Lung (tissue), 12 donors: ENCODE results near the gene SPOP. TPM values are rescaled to one million over a fixed set of nuclear protein-coding genes. Genes with fewer than 3 reads are reported as not detected.

ENCODE experiments used
- ATAC-seq: fragments of 200-7000 bp; cut with Tn5 transposase; one replicate; pipeline ENCODE4 v1.9.1; 2020; ENCODE audit warnings: moderate number of reproducible peaks; ENCODE audit not compliant: insufficient read depth, low FRiP score
- DNase-seq, 3 donors: peaks; one replicate each; pipeline ENCODE4 v3.0.0-alpha.2; 2013 to 2017
- H3K27ac ChIP-seq, 2 donors: one replicate each; pipeline ENCODE4 v1.5.1; 2013; ENCODE audit warnings: mild to moderate bottlenecking in 2 of 2, moderate library complexity in 2 of 2, control low read depth in 1 of 2, inconsistent platforms in 1 of 2, low read depth in 1 of 2, low read length in 1 of 2
- H3K27me3 ChIP-seq, 3 donors: one replicate each; pipeline ENCODE4 v1.5.1; 2013; ENCODE audit warnings: low read length in 2 of 3; ENCODE audit not compliant: control insufficient read depth in 3 of 3, insufficient read depth in 3 of 3
- H3K36me3 ChIP-seq, 4 donors: one replicate each; pipeline ENCODE4 v1.5.1; 2013; ENCODE audit warnings: low read length in 4 of 4, mild to moderate bottlenecking in 1 of 4, moderate library complexity in 1 of 4; ENCODE audit not compliant: control insufficient read depth in 4 of 4, insufficient read depth in 4 of 4
- H3K4me1 ChIP-seq, 5 donors: one replicate each; pipeline ENCODE4 v1.5.1; 2013; ENCODE audit warnings: low read length in 5 of 5, mild to moderate bottlenecking in 2 of 5, moderate library complexity in 1 of 5; ENCODE audit not compliant: control insufficient read depth in 5 of 5, insufficient read depth in 5 of 5
- H3K4me3 ChIP-seq: one replicate; pipeline ENCODE4 v1.5.1; 2013; ENCODE audit warnings: mild to moderate bottlenecking, control low read depth, moderate library complexity
- H3K9ac ChIP-seq, 2 donors: one replicate each; pipeline ENCODE4 v1.5.1; 2013; ENCODE audit warnings: low read length in 2 of 2, control low read depth in 1 of 2; ENCODE audit not compliant: insufficient read depth in 1 of 2
- H3K9me3 ChIP-seq, 4 donors: one replicate each; pipeline ENCODE4 v1.5.1; 2013; ENCODE audit warnings: low read length in 3 of 4, mild to moderate bottlenecking in 1 of 4, moderate library complexity in 1 of 4; ENCODE audit not compliant: control insufficient read depth in 4 of 4, insufficient read depth in 3 of 4
- CTCF ChIP-seq: IDR thresholded peaks from 2 replicates; pipeline ENCODE4 v1.5.1; 2012; ENCODE audit warnings: mild to moderate bottlenecking; ENCODE audit errors: control extremely low read depth, extremely low read depth
- WGBS, 2 donors: extraction: QIAGEN DNeasy Blood & Tissue Kit; methylation state at CpG; one replicate each; pipeline ENCODE4 v1.1.7; 2013; 5-methylcytosine and 5-hydroxymethylcytosine counted together
- polyA plus RNA-seq, 2 donors: library from polyadenylated mRNA; stranded (reverse); fragments of 200-250 nt; gene quantifications; one replicate each; pipeline ENCODE4 v1.2.1, GENCODE V29; 2013
- total RNA-seq, 2 donors: library from RNA; depleted of rRNA in 1 of 2; stranded (reverse); fragments of >200 nt in 1 of 2; gene quantifications; one replicate each; pipeline ENCODE4 v1.2.1, GENCODE V29; 2014 to 2021
- donor health status: control.
- donor health status: control.
- donor health status: Bipolar disorder and iron deficiency.
- donor health status: healthy.
- donor health status: DM: yes; HTN: yes; CAD: no.

Gene SPOP
- total and polyA plus RNA-seq, 4 donors = 28.7 to 98.0 (median 64.6) TPM

- H3K4me3 ChIP-seq = no peak overlapping the region
- ATAC-seq (no peak), DNase-seq (no peak)
- WGBS, 2 donors = 75 to 86% methylated on average over 12 of the region's 12 CpGs
- no peak for TF ChIP-seq CTCF
- no peaks in the 10 kb centered on the region for H3K27me3 ChIP-seq
- peaks cover 0 to 3% (median 0%) of the 10 kb centered on the region in 5 donors for H3K4me1 ChIP-seq
- no peak overlapping the region for H3K9ac ChIP-seq
- peaks cover 0 to 6% (median 3%) of the 10 kb centered on the region in 4 donors for H3K36me3 ChIP-seq
- no peak overlapping the region for H3K27ac ChIP-seq
- H3K9me3 ChIP-seq = no peaks in the 10 kb centered on the region
These were observed 90.4 kb downstream of the SPOP start for GRCh38 chr17:49587366-49588073.

GRCh38 chr17:49585422-49586027, 92.4 kb downstream of the SPOP start:
- Histone ChIP-seq H3K27ac (no peak overlapping the region), H3K9me3 (no peaks in the 10 kb centered on the region), H3K9ac (no peak overlapping the region), H3K4me3 (no peak overlapping the region), H3K27me3 (no peaks in the 10 kb centered on the region), H3K4me1 (peaks cover 0 to 3% (median 0%) of the 10 kb centered on the region in 5 donors), H3K36me3 (peaks cover 0 to 3% (median 0%) of the 10 kb centered on the region in 4 donors)
- WGBS, 2 donors = 69 to 75% methylated on average over 3 of the region's 3 CpGs
- TF ChIP-seq CTCF = no peak
- no peak for ATAC-seq
- no peak for DNase-seq

GRCh38 chr17:49583889-49584288, 94.0 kb downstream of the SPOP start:
- TF ChIP-seq CTCF = no peak
- DNase-seq (no peak), ATAC-seq (no peak)
- Histone ChIP-seq H3K36me3 (peaks cover 0 to 3% (median 0%) of the 10 kb centered on the region in 4 donors), H3K4me3 (no peak overlapping the region), H3K9me3 (no peaks in the 10 kb centered on the region), H3K27ac (no peak overlapping the region), H3K27me3 (no peaks in the 10 kb centered on the region), H3K9ac (no peak overlapping the region), H3K4me1 (peaks cover 0 to under 1% (median 0%) of the 10 kb centered on the region in 5 donors)
- WGBS, 2 donors = 94% methylated on average over 4 of the region's 4 CpGs
